ENCODE data around the gene PARVA. TPM values are rescaled to one million over a fixed set of nuclear protein-coding genes. Genes with fewer than 3 reads are reported as not detected.

The PARVA gene
- total and polyA plus RNA-seq, 2 of the 4 experiments (the other 2 are of a cell fraction), result 65.2 to 80.2 TPM

- Histone ChIP-seq H2BK20ac (ENCODE audit: low read depth, low read length) (peak overlapping the region; percentile 12; the same call in 1 of the 2 replicates), H4K20me1 (ENCODE audit: insufficient read depth, low read length) (peaks cover 7% of the 10 kb centered on the region; the same call in 1 of the 2 replicates), H2BK5ac (ENCODE audit: low read depth, low read length, poor library complexity, severe bottlenecking) (no peak overlapping the region), H2BK120ac (ENCODE audit: low read depth, low read length) (no peak overlapping the region), H2AK5ac (ENCODE audit: low read depth, low read length) (peak overlapping the region; percentile 2; the same call in 1 of the 2 replicates), H3K9me3 (ENCODE audit: control insufficient read depth, insufficient read depth, low read length) (no peaks in the 10 kb centered on the region), H3K9ac (ENCODE audit: low read depth, low read length) (no peak overlapping the region), H3K9me1 (ENCODE audit: insufficient read depth, low read length) (peaks cover 40% of the 10 kb centered on the region), H3K4me2 (ENCODE audit: low read depth, low read length) (no peak overlapping the region), H3K56ac (ENCODE audit: extremely low read depth, insufficient read depth, low read length) (no peak overlapping the region), H3K14ac (replicated peaks; ENCODE audit: low read depth, low read length) (no peak overlapping the region), H3K4ac (ENCODE audit: low read depth, low read length) (no peak overlapping the region), H3K18ac (ENCODE audit: low read depth, low read length) (no peak overlapping the region), H2AFZ (replicated peaks; ENCODE audit: low read length, poor library complexity) (no peak overlapping the region), H3K27me3 (ENCODE audit: control insufficient read depth, insufficient read depth, low read length) (no peaks in the 10 kb centered on the region), H3K27ac (ENCODE audit: insufficient read depth, low read length) (peak overlapping the region; percentile 43; the same call in 1 of the 2 replicates), H3K4me3 (ENCODE audit: insufficient read depth, low read depth, low read length) (no peak overlapping the region), H3K79me1 (ENCODE audit: low read depth in 1 of 2, low read length in 2 of 2) (peaks cover 8 to 60% of the 10 kb centered on the region in 2 experiments; a peak in 3 of 4 replicates), H3K36me3 (ENCODE audit: control insufficient read depth, insufficient read depth, low read length) (peaks cover 32% of the 10 kb centered on the region), H3K23ac (ENCODE audit: low read depth, low read length) (peak overlapping the region; percentile 20; the same call in 1 of the 2 replicates), H3K4me1 (ENCODE audit: control insufficient read depth, insufficient read depth, low read length) (peaks cover 25% of the 10 kb centered on the region), H2AK9ac (replicated peaks; ENCODE audit: low read depth, low read length, poor library complexity) (no peak overlapping the region), H4K91ac (ENCODE audit: insufficient read depth, low read depth, low read length) (no peak overlapping the region), H4K5ac (ENCODE audit: low read depth, low read length) (peak overlapping the region; percentile 31; the same call in 1 of the 2 replicates), H4K8ac (ENCODE audit: low read depth in 2 of 2, low read length in 2 of 2) (no peak overlapping the region; a peak in 1 of 4 replicates), H2BK15ac (ENCODE audit: low read depth, low read length) (no peak overlapping the region)
- in situ Hi-C loops (cut with MboI; ENCODE audit: low sequenced_read_pairs), result no loop called here
- ChIA-PET CTCF (no interaction called here), POLR2A (ENCODE audit: unreplicated experiment) (no interaction called here)
- ATAC-seq (ENCODE audit: low read depth), result no peak
- no peak for DNase-seq
- no TSS peak for BruUV-seq (replicated peaks)
- intact Hi-C loops (cut with micrococcal nuclease), result no loop called here
- TF ChIP-seq, protein P1, sequence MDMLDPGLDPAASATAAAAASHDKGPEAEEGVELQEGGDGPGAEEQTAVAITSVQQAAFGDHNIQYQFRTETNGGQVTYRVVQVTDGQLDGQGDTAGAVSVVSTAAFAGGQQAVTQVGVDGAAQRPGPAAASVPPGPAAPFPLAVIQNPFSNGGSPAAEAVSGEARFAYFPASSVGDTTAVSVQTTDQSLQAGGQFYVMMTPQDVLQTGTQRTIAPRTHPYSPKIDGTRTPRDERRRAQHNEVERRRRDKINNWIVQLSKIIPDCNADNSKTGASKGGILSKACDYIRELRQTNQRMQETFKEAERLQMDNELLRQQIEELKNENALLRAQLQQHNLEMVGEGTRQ (IDR thresholded peaks at IDR 0.05; ENCODE audit: low read depth, low read length), result no peak
- TF ChIP-seq RCOR1 (IDR thresholded peaks at IDR 0.05; ENCODE audit: insufficient replicate concordance, low read length) (no peak), RFX5 (IDR thresholded peaks at IDR 0.05; ENCODE audit: low read depth, low read length) (no peak), POLR2A (IDR thresholded peaks at IDR 0.05; ENCODE audit: low read depth, low read length) (no peak), MAFK (IDR thresholded peaks at IDR 0.05; ENCODE audit: low read depth, low read length) (no peak)
- dilution Hi-C loops (cut with HindIII; ENCODE audit: low sequenced_read_pairs, unreplicated experiment), result no loop called here
- WGBS, 2 experiments (ENCODE audit: extremely low coverage in 2 of 2, insufficient read length in 1 of 2), result 93% methylated on average over 3 of the region's 5 CpGs; no CpG with 5 or more reads in 1 of the 2 experiments
Observed at GRCh38 chr11:12524865-12525264, 147.5 kb downstream of the PARVA start.
